ENCODE results near the gene MCF2L. TPM values are rescaled to one million over a fixed set of nuclear protein-coding genes. Genes with fewer than 3 reads are reported as not detected.

Gene MCF2L
- total and polyA plus RNA-seq, 2 experiments from 2014 or later: 4.8 to 25.6 TPM

GRCh38 chr13:112982281-112983041, 13.4 kb downstream of the MCF2L start (continued):
- no peak for TF ChIP-seq CTCF (conservative IDR thresholded peaks at IDR 0.05; ENCODE audit: low read depth in 2 of 2)

GRCh38 chr13:112983042-112983305, 14.0 kb downstream of the MCF2L start:
- Mint-ChIP-seq H3K36me3 (ENCODE audit: low read depth) (peaks cover 2% of the 10 kb centered on the region; the same call in 2 of the 3 replicates), H3K4me1 (peaks cover 18% of the 10 kb centered on the region), H3K27me3 (ENCODE audit: insufficient read depth, low read depth, poor library complexity) (peaks cover 18% of the 10 kb centered on the region), H3K27ac (peak overlapping the region; percentile 33; the same call in 1 of the 2 replicates), H3K4me3 (no peak overlapping the region), H3K9me3 (peaks cover 7% of the 10 kb centered on the region)
- ATAC-seq: no peak
- H3K79me2 ChIP-seq (replicated peaks; ENCODE audit: insufficient read depth): no peaks in the 10 kb centered on the region
- no peaks in the 10 kb centered on the region for H3K36me3 ChIP-seq (ENCODE audit: insufficient read depth)
- H3K27ac ChIP-seq (ENCODE audit: low read depth): no peak overlapping the region
- no peaks in the 10 kb centered on the region for H3K9me2 ChIP-seq (ENCODE audit: insufficient read depth)
- H4K20me1 ChIP-seq (replicated peaks; ENCODE audit: insufficient read depth): no peaks in the 10 kb centered on the region
- no peaks in the 10 kb centered on the region for H3F3A ChIP-seq (replicated peaks; ENCODE audit: low read depth)
- H2AFZ ChIP-seq: no peak overlapping the region
- no peak overlapping the region for H3K4me2 ChIP-seq
- no peaks in the 10 kb centered on the region for H3K27me3 ChIP-seq (ENCODE audit: insufficient read depth)
- no peaks in the 10 kb centered on the region for H3K4me1 ChIP-seq (ENCODE audit: insufficient read depth)
- no peak for DNase-seq (ENCODE audit: low spot score)
- H3K4me3 ChIP-seq: no peak overlapping the region
- TF ChIP-seq POLR2AphosphoS5 (IDR thresholded peaks at IDR 0.05; ENCODE audit: low read depth) (no peak), CTCF (conservative IDR thresholded peaks at IDR 0.05; ENCODE audit: low read depth in 2 of 2) (no peak), EZH2 (IDR thresholded peaks at IDR 0.05; ENCODE audit: low read depth, unreplicated experiment) (no peak), ZNF114 (CRISPR knock-in tag; IDR thresholded peaks at IDR 0.05) (no peak), STAT1 (IDR thresholded peaks at IDR 0.05; ENCODE audit: unreplicated experiment) (no peak), JUNB (IDR thresholded peaks at IDR 0.05; ENCODE audit: unreplicated experiment) (no peak), ZNF462 (CRISPR knock-in tag; IDR thresholded peaks at IDR 0.05) (no peak), NANOG (IDR thresholded peaks at IDR 0.05; ENCODE audit: borderline replicate concordance) (no peak), CREB1 (CRISPR knock-in tag; IDR thresholded peaks at IDR 0.05; ENCODE audit: low read depth) (no peak), ZNF331 (CRISPR knock-in tag; IDR thresholded peaks at IDR 0.05; ENCODE audit: low read depth) (no peak), ETS1 (IDR thresholded peaks at IDR 0.05) (no peak), EZH2phosphoT487 (IDR thresholded peaks at IDR 0.05; ENCODE audit: unreplicated experiment) (no peak)
